GM21526 (cell line): Measurements from ENCODE around the gene METTL23.
A peak's percentile ranks its signal among the peaks of the same experiment; 100 is the strongest.

Experiments
- ATAC-seq: cut with Tn5 transposase; IDR thresholded peaks from one replicate; pipeline ENCODE4 v1.9.1; 2021; ENCODE audit warnings: moderate library complexity; ENCODE audit not compliant: unreplicated experiment, low FRiP score

The METTL23 gene, protein sequence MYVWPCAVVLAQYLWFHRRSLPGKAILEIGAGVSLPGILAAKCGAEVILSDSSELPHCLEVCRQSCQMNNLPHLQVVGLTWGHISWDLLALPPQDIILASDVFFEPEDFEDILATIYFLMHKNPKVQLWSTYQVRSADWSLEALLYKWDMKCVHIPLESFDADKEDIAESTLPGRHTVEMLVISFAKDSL

GRCh38 chr17:76726776-76727718 is at the start of gene METTL23:
TSS of gene METTL23 (plus strand) at chr17:76726839. CDS start at chr17:76729711, 2,872 bp downstream.
- ATAC-seq: peak; percentile 40

- no peak for ATAC-seq
Measured at GRCh38 chr17:76677406-76677805, 49.2 kb upstream of the METTL23 start.

DNA sequence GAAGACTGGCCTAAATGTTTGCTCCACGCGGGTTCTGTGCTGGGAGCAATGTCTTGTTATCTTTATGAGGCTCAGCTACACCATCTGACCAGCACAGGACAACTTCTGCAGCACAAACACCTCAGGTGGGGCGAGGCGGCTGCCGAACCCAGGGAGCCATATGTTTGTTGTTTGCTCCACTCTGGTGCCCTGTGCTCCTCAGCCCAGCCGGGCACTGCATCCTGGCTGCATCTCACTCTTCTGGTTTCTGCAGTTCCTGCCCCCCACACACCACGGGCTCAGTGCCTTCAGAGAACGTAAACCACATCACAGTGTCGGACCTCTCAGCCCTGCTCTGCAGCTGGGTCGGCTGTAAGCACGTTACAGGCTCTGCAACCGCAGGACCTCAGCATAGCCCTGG is 48.3 kb upstream of the METTL23 start:
- no peak for ATAC-seq

DNA sequence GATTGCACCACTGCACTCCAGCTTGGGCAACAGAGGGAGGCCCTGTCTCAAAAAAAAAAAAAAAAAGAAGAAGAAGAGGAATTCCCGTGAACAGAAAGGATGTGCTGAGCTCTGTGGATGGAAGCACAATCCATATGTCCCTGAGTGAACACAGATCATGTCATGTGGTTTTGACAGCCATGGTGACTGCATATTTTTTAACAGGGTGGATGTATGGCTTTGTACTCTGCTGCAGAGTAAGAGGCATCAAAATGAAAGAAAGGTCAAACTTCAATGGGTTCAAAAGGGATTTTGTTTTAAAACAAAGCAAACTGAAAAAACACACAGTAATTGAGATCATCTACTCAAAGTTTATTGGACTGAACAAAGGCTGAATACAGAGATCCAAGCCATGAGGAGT is 47.4 kb upstream of the METTL23 start:
- no peak for ATAC-seq

DNA sequence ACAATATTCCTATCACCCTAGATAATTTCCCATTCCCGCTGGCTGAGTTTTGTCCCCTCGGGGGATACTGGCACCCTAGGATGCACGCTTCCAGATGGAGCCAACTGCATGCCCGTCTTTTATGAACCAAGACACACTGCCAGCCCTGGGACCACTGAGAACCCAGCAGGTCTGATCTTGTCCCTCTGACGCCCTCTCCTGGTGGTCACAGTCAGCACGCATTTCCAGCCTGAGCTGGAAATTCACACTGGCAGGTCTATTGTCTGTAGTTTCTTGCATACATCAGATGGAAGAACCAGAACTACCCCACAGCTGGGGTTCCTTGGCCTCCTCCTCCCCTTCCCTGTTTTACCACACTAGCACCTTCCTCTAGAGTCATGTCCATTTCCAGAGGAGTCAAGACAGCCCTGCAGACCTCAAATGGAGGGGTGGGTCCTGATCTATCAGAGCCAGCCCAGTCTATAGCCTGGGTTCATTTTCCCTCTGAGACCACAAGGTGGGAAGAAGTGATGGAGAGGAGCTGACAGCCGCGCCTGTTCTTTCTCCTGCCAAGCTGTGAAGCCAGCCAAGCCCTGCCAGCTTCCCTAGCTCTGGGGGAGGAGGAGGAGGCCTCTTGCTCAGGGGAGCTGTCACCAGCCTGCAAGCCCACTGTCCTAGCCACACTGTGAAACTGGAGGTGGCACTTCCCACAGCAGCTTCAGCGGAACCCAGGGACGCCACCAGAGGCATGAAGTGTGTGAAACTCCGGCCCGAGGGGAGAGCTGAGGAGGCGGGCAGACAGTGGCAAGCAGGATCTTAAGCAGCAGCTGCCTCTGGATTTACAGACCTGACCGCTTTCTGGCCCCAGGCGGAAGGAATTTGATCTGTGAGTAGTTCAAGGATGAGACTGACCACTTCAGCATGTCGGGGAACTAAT is 45.2 kb upstream of the METTL23 start:
- ATAC-seq: no peak

DNA sequence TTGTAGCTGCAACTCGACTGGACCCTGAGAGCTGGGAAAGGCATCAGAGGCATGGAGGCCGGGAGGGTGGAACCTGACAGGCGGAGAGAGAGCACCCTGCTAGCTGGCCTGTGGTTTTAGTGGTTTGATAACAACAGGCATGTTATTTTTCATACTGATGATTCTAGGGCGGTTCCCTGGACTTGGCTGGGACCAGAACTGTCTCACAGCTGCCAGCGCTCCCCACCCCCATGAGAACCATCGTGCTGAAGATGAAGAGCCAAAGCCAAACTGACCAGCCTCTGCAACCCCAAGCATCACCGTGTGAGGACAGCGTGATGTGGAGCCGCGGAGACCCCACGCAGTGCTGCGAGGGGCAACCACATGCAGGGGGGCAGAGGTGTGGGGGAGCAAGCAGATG is 44.3 kb upstream of the METTL23 start:
- ATAC-seq: no peak

GRCh38 chr17:76683011-76683755 is 43.5 kb upstream of the METTL23 start:
- no peak for ATAC-seq

- no peak for ATAC-seq
Measured at GRCh38 chr17:76683921-76684745, 42.5 kb upstream of the METTL23 start.

GRCh38 chr17:76684756-76685155 is 41.9 kb upstream of the METTL23 start:
- no peak for ATAC-seq

DNA sequence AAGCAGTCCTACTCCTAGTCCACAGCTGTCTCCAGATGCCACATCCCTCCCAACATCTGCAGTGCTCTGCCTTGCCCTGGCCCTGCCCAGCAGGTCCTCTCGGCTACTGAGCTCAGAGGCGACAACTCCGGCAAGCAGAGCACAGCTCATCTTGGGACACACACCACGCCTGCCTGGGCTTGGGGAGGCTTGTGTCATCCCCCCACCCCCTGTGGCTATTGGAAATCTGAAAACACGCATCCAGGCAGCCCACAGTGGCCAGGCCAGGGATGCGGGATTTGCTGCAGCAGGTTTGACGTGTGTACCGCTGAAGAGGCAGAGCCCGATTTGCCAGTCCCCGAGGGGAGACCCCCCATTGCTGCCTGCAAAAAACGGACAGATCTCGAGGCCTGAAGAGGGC is 41.3 kb upstream of the METTL23 start:
- no peak for ATAC-seq

DNA sequence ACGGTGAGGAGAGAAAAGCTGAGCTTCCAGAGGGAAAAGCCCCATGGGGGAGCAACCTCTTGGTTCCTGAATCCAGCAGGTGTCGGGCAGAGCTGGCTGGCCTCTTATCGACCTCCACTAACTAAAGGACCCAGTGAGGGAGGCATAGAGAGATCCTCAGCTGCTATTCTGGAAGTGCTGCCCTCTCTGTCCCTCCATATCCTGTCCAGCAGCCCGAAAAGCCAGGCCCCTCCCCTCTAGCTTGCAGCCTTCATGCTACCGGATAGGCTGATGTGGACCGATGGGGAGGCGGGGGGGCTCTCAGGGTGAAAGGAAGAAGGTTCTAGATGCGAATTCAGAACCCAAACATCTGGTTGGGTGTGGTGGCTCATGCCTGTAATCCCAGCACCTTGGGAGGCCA is 40.8 kb upstream of the METTL23 start:
- no peak for ATAC-seq

DNA sequence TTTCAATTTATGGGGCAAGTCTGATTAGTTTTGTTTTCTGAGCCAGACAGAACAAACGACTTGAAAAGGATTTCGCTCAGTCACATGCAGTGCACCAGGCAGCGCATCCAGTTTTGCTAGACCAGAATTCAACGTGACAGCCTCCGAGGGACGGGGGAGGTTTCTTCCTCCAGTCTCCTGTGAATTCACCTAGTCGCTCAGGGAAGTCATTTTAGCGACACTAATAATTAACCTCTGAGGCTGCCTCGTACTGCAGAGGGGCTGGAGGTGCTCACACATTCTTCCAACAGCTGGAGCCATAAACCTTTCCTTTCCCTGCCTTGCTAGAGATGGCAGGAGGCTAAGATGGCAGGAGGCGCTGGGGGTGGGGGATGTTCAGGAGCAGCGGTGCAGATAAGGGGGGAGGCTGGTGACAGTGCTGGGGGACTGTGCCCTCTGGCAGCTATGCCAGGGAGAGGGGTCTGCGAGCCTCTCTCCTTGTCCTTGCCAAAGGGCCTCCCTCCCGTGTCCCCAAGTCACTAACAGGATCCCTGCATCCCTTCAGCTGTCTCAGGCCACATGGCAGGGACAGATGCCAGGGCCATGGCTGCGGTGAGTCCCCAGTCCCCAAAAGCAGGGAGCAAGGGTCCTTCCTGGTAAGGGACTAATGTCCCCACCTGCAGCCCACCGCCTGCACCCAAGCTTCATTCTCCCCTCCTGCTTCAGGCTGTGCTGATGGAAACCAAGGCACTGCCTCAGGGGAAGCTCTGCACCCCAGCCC is 39.9 kb upstream of the METTL23 start:
- ATAC-seq: no peak

GRCh38 chr17:76687298-76688164 is 39.1 kb upstream of the METTL23 start:
- no peak for ATAC-seq

- no peak for ATAC-seq
Measured at GRCh38 chr17:76688165-76688622, 38.4 kb upstream of the METTL23 start.

DNA sequence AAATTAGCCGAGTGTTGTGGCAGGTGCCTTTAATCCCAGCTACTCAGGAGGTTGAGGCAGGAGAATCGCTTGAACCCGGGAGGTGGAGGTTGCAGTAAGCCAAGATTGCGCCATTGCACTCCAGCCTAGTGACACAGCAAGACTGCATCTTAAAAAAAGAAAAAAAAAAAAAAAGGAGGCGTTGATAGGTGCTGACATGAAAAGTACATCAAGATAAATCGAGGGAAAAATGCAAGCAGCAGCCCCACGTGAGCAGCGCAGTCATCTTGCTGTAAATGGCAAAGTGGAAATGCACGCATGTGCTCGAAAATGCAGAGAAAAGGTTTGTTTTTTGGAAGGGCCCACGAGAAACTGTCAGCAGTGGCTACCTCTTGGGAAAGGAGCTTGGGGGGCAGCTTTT is 36.8 kb upstream of the METTL23 start:
- no peak for ATAC-seq

GRCh38 chr17:76690596-76691280 is 35.9 kb upstream of the METTL23 start:
- no peak for ATAC-seq
